Right lobe of liver (tissue), 6 donors: Measurements from ENCODE around the gene ID3. TPM values are rescaled to one million over a fixed set of nuclear protein-coding genes. Genes with fewer than 3 reads are reported as not detected.

Experiments used
- ATAC-seq, 4 donors: fragments of 200-7000 bp; cut with Tn5 transposase; one replicate each; pipeline ENCODE4 v1.9.1; 2020; ENCODE audit warnings: mild to moderate bottlenecking in 4 of 4, moderate library complexity in 4 of 4
- DNase-seq, 3 donors: peaks; one replicate each; pipeline ENCODE4 v3.0.0-alpha.2; 2020
- H3K27ac ChIP-seq, 3 donors: fragments of 200-600 bp; one replicate each; pipeline ENCODE4 v1.8.0; 2022
- H3K27me3 ChIP-seq, 2 donors: fragments of 200-600 bp; one replicate each; pipeline ENCODE4 v1.8.0; 2022
- H3K36me3 ChIP-seq, 4 donors: fragments of 200-600 bp; sonication (generic) in 1 of 4; one replicate each; pipeline versions ENCODE4 v1.5.1 to v1.8.0; 2017 to 2022; ENCODE audit warnings: control low read depth in 1 of 4
- H3K4me1 ChIP-seq, 4 donors: fragments of 200-600 bp; sonication (generic) in 1 of 4; one replicate each; pipeline versions ENCODE4 v1.5.1 to v1.8.0; 2017 to 2022; ENCODE audit warnings: control low read depth in 1 of 4
- H3K4me3 ChIP-seq, 3 donors: fragments of 200-600 bp; one replicate each; pipeline ENCODE4 v1.8.0; 2022
- H3K9me3 ChIP-seq, 4 donors: fragments of 200-600 bp; sonication (generic) in 1 of 4; one replicate each; pipeline versions ENCODE4 v1.5.1 to v1.8.0; 2017 to 2022; ENCODE audit warnings: control low read depth in 1 of 4
- POLR2A ChIP-seq: fragments of 450-650 bp; IDR thresholded peaks from one replicate; pipeline ENCODE4 v1.6.1; 2017; ENCODE audit warnings: antibody characterized with exemption, mild to moderate bottlenecking
- WGBS: methylation state at CpG from one replicate; pipeline ENCODE4 v1.1.6; 2018; ENCODE audit warnings: low coverage, low lambda C conversion rate; ENCODE audit not compliant: insufficient coverage; ENCODE audit errors: missing lambda C conversion rate; 5-methylcytosine and 5-hydroxymethylcytosine counted together
- intact Hi-C, 2 donors: fragments of 100-400 bp; cut with DNase I; formaldehyde crosslinking; loops; one replicate each; pipeline versions ENCODE4 v1.11.2 to v1.14.1; 2022
- total RNA-seq, 6 experiments: library from RNA; depleted of rRNA in 2 of 6; stranded (reverse); fragments of >200 nt in 2 of 6; fragmentation: NEBNext Ultra II Directional in 3 of 6; extraction: Animal tissue kit (Norgen Biotek cat#: 25700) in 3 of 6; gene quantifications; one replicate each; pipeline versions ENCODE4 v1.1.0 to v1.2.4, GENCODE V29; 2016 to 2023
- TF ChIP-seq, protein P1 (sequence below), 4 donors: fragments of 200-600 bp in 3 of 4; fragments of 450-650 bp in 1 of 4; IDR thresholded peaks; one replicate each; pipeline versions ENCODE4 v1.5.1 to v1.8.0; 2016 to 2022; ENCODE audit warnings: antibody characterized with exemption in 4 of 4, mild to moderate bottlenecking in 2 of 4
- donor health status: DM: no; HTN: yes; CAD: no.
- donor health status: DM: no; HTN: no; CAD: no.
- donor health status: DM: no; HTN: no; CAD: no.
- donor health status: DM: no; HTN: yes; CAD: no.
- donor health status: DM: no; HTN: yes; CAD: no.

Gene ID3
- total RNA-seq, 6 experiments from 2014 or later, result 12.7 to 44.6 (median 27.0) TPM

DNA sequence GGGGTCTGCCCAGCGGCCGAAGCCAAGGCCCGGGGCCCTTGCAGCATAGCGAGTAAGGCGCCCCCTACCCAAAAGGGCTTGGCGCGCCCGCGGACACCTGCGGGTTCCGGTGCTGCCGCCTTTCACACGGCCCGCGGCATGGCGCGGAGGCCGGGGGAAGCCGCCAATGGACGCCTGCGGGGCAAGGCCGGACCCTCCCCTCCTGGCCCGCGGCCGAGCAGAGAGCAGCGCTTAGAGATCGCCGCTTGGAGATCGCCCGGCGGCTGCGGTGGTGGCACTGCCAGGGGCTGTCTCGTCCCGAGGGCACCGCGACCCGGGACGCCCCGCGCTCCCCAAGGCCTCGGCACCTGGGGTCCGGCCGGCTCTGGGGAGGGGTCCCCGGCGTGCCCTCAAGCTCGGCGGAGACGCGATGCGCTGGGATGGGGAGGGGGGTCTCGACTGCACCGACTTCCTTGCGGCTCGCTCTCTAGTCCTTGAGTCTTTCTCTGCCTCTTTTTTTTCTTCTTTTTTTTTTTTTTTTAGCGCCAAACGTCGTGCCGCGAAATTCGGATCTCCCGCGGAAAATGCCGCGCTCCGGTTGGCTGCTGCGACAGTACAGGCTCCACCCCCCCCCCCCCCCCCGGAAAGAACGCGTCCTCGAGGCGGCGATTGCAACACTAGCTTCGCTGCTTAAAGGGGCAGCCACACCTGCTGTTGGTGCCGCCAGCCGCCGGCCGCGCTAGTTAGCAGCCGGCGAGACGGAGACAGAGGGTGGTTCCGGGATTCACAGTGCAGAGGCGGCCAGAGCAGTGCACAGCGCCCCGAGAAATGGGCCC lies 28.3 kb downstream of the ID3 start, which contains the start of gene E2F2:
TSS of gene E2F2 (minus strand) at position 487 of the 815 bp plus-strand sequence. CDS start at position 47, 440 bp downstream.
- no peaks in the 10 kb centered on the region for H3K36me3 ChIP-seq
- no peak within 1 kb of the TSS for H3K27ac ChIP-seq
- peak; percentile 76 to 86 (median 82) for ATAC-seq
- peaks cover 0 to 18% (median 6%) of the 10 kb centered on the region in 4 donors for H3K4me1 ChIP-seq
- TF ChIP-seq POLR2A, result no peak
- TF ChIP-seq, protein P1, sequence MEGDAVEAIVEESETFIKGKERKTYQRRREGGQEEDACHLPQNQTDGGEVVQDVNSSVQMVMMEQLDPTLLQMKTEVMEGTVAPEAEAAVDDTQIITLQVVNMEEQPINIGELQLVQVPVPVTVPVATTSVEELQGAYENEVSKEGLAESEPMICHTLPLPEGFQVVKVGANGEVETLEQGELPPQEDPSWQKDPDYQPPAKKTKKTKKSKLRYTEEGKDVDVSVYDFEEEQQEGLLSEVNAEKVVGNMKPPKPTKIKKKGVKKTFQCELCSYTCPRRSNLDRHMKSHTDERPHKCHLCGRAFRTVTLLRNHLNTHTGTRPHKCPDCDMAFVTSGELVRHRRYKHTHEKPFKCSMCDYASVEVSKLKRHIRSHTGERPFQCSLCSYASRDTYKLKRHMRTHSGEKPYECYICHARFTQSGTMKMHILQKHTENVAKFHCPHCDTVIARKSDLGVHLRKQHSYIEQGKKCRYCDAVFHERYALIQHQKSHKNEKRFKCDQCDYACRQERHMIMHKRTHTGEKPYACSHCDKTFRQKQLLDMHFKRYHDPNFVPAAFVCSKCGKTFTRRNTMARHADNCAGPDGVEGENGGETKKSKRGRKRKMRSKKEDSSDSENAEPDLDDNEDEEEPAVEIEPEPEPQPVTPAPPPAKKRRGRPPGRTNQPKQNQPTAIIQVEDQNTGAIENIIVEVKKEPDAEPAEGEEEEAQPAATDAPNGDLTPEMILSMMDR (IDR thresholded peaks at IDR 0.05), result no peak
- intact Hi-C loops, result no loop called here
- peak within 1 kb of the TSS; percentile 22 to 49 (median 46) for H3K4me3 ChIP-seq
- 0% methylated on average over 30 of the region's 85 CpGs for WGBS
- H3K27me3 ChIP-seq, result no peaks in the 10 kb centered on the region
- no peaks in the 10 kb centered on the region for H3K9me3 ChIP-seq
- peak; percentile 85 to 90 (median 88) for DNase-seq

DNA sequence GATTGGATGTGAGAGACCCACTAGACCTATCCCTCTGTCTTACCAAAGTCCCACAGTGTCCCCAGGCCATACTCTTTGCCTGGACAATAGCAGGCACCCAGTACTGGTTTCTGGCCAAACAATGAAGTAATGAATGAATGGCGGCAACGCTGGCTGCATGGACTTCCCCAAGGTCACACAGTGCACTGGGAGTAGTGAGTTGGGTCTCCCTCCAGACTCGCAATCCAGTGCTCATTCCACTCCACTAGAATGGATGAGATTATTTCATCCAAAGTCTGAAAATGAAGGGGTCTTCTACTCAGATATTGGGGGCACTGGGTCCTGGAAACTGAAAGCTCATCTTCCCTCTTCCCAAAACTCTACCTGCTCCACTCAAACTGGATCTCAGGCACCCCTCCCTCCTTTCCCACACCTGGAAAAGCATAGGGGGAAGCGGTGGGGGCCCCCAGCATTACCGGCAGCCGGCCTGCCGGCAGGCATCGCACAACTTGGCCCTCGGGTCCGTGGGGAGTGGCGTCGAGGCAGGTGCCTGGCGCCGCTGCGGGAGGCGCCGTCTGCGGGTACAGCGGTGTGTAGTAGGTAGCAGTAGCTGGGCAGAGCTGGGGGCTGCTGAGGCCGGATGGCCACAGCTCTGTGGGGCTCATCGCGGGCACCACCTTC lies 29.1 kb downstream of the ID3 start:
- no peaks in the 10 kb centered on the region for H3K36me3 ChIP-seq
- no peak for DNase-seq
- TF ChIP-seq, protein P1 (IDR thresholded peaks at IDR 0.05), result no peak
- no peak for TF ChIP-seq POLR2A
- H3K4me3 ChIP-seq, result peak overlapping the region; percentile 22 to 49 (median 46)
- no peak overlapping the region for H3K27ac ChIP-seq
- H3K27me3 ChIP-seq, result no peaks in the 10 kb centered on the region
- H3K4me1 ChIP-seq, result peaks cover 0 to 18% (median 6%) of the 10 kb centered on the region in 4 donors
- no peaks in the 10 kb centered on the region for H3K9me3 ChIP-seq
- intact Hi-C loops, result no loop called here
- 13% methylated on average over 7 of the region's 22 CpGs for WGBS
- ATAC-seq, result no peak

DNA sequence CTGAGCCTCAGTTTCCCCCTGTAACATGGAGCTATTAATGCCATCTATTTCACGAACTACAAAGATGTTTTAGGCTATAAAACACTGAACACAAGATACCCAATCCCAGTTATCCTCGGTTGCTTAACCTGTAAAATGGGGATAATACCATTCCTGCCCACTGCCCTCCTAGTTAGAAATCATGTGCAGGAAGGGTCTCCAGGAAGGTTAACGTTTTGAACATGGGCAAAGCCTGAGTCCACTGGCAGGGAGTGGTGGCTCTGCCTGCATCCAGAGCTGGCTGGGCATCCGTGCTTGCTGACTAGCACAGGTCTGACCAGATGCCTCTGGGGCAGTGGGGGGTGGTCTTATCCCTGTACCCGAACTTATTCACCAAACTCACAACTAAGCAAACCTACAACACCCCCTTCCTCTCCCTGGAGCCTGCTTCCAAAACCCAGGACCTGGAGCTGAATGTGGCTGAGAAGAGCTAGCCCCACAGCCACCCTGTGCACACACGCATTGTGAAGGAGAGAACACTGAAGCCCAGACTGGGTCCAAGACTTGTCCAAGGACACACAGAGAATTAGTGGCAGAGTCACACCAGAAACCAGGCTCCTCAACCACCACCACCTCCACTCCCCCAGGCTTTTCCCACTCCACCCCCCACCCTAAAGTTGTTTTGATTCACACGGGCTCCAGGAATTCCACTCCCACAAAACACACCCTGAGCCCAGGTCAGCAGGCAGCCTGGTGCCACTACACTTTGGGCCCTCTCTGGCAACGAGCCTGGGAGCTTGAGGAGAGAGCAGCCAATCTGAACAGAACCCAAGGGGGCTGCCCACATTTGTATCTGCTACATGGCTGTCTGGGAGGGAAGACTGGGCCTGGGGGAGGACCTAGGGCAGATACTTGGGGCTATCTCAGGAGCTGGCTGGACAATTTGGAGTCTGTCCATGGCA lies 29.9 kb downstream of the ID3 start:
- TF ChIP-seq, protein P1 (IDR thresholded peaks at IDR 0.05), result no peak
- no peak for TF ChIP-seq POLR2A
- 44% methylated on average over 5 of the region's 8 CpGs for WGBS
- ATAC-seq, result no peak
- no peaks in the 10 kb centered on the region for H3K36me3 ChIP-seq
- H3K4me3 ChIP-seq, result no peak overlapping the region
- intact Hi-C loops, result no loop called here
- no peak overlapping the region for H3K27ac ChIP-seq
- H3K9me3 ChIP-seq, result no peaks in the 10 kb centered on the region
- no peaks in the 10 kb centered on the region for H3K27me3 ChIP-seq
- DNase-seq, result no peak
- peaks cover 0 to 18% (median 6%) of the 10 kb centered on the region in 4 donors for H3K4me1 ChIP-seq
